Retina (tissue), 1 donor: ENCODE data around the gene TSKU.
"Not testable (repeated sequence)": the region's sequence is repeated elsewhere in the genome, so short reads cannot be mapped to it uniquely, and the experiment has no call there.

Source experiments
- DNase-seq: peaks from one replicate; pipeline ENCODE4 v3.0.0-alpha.2; 2016

The TSKU gene

DNA sequence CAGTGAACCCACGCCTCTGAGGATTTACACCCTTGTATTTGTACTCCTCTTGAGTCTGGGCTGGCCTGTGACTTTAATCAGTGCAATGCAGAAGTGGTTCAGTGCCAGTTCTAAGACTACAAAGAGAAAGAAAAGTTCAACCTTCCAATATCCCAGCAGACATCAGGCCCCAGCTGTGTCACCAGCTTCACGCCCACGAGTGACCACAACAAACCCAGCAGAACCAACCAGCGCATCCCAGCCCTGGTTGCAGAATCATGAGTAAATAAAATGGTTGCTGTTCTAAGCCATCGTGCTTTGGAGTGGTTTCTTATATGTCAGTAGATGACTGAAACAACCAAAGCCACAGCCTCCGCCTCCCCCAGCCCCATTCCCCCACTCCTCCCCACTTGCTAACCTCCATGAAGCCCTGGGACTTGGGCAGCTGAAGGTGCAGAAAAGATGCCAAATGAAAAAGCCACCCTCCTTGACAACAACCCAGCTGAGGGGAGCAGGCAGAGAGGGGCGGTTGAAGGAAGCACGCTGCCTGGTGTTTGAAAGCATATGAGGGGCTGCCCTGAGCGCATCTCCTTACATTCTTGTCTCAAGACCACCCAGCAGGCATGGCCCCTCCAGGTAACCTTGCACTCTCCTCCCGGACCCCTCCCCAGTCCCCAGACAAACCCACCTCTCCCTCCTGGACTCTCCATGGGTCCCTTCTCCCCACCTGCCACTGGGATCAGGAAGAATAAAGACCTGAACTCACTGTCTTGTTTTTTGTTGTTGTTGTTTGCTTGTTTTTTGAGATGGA is 20.9 kb downstream of the TSKU start:
- DNase-seq = no peak

DNA sequence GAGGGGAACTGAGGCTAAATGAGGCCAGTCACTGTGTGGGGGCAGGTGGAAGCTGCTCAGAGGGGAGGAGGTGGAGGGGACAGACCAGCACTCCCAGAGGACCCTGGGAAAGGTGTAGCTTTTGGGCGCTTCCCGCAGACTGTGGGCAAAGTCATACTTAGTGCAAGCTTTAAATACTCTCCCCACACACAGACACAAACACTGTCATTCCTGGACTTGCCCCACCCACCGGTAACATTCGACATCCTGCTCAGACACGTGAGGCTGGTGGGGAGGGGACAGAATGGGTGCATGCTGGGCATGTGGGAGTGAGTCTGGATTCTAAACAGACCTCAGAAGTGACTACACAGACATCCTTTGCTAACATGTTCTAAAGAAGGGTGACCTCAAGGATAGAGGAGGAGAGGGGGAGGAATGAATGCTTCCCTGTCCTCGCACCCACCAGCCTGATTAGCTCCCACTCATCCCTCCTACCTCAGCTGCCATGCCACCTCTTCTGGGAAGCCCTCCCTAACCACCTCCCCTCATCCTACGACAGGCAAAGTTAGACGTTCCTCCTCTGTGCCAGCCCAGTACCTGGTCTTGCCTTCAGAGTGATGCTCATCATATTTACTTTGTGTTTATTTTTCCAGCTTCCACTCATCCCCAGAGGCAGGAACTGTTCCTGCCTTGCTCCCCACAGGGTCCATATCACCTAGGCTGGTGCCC is 22.2 kb downstream of the TSKU start:
- DNase-seq = no peak

DNA sequence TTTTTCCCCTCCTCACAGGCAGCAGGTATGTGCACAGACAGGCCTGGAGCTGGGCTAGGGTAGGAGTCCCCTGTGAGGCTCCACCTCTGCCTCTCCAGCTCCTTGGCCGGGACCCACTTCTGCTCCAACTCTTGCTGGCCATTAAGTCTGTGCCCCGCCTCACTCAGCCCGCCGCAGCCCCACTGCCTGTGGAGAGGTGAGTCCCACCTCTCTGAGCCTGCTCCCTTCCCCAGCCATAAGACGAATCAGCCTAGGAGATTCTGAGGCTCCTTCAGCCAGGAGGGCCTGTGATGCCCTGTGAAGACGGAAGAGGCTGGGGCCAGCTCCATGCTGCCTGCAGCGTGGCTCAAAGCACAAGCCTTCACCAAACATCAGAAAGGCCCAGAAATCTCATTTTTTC is 23.0 kb downstream of the TSKU start:
- no peak for DNase-seq

DNA sequence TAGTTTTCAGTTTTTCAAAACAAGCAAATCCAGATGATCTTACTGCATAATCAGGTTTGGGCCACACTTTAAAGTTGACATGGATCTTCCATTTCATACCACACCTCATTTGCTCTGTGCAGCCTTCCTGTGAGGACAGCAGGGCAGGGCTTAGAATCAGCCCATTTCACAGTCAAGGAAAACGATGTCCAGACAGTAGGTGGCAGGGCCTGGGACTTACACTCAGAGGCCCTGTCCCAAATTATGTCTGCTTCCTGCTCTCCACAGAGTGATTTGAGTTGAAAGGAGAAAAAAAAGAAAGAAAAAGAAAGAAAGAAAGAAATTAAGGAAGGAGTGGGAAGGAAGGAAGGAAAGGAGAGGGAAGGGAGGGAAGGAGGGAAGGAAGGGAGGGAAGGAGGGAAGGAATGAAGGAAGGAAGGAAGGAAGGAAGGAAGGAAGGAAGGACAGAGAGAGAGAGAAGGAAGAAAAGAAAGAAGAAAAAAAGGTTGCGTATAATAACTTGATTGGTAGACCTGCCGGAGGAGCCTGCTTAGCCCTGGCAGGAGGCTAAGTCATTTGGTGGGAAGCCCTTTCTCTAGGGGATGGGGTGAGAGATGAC is 23.6 kb downstream of the TSKU start:
- no peak for DNase-seq

DNA sequence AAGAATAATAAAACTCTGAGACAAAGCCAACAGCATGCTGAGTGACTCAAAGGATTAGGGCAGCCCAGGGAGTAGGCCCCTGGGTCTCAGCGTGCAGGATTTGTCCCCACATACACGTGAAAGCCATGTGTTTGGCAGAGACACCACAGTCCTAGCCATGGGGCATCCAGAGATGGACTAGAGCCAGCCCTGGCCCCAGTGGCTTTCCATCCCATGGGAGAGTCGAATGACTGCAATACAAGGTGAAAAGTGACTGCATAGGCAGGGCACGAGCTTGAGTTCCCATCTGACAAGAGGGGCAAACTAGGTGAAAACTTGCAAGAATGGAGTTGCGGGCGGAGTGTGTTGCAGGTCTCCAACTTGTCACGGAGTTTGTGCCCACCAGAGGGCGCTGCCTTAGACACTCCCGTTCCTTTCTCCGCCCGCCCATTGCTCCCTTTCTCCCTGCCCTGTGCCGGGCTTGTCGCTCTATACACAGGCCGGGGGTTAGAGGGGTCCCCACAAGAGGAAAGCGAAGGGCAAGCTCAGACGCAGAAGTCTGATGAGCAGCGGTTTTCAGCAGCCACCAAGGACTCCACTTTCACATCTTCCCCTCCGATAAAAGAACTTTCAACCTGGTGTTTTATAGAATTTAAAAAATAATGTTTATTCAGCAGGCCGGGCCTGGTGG is 24.2 kb downstream of the TSKU start:
- DNase-seq = peak; percentile 88

DNA sequence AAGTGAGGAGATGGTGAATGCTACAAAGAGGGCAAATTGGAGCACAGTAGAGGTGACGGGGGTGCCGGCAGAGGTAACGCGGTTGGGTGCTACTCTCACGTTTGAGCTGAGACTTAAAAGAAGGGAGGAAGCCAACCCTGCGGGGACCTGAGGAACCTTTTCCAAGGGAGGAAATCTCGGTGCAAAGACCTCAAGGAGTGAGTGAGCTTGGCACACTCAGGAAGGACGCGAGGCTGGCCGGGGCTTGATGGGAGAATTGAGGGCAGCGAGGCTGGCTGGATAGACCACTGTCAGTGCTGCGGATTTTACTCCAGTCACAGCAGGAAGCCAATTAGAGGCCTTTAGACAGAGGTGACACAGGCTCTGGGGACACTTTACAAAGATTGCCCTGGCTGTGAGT is 25.0 kb downstream of the TSKU start:
- DNase-seq = peak; percentile 57

DNA sequence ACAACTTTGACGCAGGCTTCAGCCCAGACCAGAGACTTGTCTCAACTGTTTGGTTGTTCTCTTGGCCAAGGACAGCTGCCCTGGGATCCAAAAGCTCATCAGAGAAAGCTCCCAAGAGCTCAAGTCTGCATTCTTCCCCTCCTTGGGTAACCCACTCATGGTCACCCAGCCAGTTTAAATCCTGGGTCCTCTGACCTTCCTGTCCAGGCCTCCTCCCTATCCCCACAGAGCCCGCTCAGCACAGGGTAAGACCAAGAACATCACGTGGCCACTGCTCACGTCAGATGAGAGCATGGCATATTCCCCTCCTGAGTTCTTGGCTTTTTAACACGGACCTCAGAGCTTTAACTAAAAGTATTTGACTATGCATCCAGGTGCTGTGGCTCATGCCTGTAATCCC is 25.8 kb downstream of the TSKU start:
- no peak for DNase-seq

DNA sequence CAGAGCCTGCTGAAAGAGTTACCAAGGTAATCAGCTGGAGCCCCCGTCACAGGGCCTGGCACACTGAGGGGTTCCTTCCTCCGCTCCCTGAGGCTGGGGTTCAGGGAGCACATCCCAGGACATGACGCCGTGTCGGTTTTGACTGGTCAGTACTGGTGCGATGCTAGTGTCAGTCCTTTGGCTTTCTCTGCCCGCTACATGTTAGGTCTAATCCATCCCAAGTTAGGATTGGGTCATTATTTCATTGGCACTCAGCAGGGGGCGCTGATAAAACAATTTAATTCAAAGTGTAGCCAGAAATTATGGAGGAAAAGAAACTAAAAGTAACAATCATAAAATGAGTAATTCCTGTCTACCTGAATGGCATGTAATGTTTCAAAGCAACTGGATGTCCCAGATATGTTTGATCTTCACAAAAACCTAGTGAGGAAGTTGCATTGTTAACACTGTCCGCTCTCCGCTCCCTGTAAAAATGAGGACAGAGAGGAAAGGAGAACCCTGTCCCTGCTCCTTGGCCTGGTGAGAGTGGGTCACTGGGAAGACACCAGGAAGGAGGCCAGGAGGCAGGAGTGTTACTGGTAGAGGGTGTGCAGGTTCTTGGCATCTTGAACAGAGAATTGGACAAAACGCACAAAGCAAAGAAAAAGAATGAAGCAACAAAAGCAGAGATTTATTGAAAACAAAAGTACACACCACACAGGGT is 27.1 kb downstream of the TSKU start:
- no peak for DNase-seq

DNA sequence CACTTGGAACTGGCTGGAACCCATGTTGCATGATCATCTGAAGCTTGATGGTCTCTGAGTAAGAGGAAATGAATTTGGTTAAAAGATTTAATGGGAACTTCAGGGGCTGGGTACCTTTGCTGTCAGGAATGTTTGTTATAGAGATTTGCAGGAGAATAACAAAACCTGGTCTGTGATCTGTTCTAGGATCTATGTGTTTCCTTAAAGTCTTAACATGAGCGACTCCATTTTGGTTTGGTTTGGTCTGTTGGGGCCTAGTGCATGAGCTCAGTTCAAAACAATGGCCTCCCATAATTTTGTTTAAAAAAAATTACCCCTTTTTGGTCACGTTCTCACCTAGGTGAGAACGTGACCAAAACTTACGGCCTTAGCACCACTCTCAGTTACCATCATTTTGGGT is 28.1 kb downstream of the TSKU start:
- no peak for DNase-seq

DNA sequence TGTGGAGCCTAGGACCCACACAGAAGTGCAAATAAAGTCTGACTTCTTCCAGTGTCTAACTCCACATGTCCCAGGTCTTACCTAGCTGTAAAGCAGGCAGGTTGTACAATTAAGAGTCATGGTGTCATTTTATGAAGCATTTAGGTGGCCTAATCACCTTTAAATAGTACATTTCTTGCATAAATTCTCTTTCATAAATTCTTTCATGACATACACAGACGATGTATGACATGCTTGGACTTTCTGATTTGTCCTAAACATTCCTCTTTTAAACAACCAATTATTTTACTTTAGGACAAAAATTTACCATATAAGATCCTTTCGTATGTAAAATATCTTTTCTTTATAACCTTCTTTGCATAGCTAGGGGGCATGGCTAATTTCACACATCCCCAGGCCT is 31.3 kb downstream of the TSKU start:
- no peak for DNase-seq

DNA sequence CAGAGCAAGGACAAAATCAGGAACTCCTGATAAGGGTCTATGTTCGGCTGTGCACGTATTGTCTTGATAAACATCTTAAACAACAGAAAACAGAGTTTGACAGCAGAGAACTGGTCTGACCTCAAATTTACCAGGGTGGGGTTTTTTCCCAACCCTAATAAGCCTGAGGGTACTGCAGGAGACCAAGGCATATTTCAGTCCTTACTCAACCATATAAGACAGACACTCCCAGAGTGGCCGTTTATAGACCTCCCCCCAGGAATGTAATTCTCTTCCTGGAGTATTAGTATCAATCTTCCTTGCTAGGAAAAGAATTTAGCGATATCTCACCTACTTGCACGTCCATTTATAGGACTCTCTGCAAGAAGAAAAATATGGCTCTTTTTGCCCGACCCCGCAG is 32.5 kb downstream of the TSKU start:
- not testable (repeated sequence) for DNase-seq

DNA sequence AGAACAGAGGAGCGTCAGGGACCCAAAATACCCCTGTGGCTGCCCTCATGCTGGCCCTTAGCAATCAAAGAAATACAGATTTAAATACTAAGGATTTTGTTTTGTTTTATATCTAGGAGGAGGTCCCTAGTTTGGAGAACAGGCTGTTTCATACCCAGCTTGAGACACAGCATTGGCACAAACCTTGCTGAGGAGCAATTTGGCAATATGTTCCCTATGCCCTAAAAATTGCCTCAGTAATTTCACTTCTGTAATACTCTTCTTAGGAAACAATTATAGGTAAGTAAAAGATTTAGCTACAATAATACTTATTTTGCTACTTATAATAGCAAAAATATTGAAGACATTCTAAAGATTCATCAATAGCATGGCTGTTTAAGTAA is 37.0 kb downstream of the TSKU start:
- no peak for DNase-seq

DNA sequence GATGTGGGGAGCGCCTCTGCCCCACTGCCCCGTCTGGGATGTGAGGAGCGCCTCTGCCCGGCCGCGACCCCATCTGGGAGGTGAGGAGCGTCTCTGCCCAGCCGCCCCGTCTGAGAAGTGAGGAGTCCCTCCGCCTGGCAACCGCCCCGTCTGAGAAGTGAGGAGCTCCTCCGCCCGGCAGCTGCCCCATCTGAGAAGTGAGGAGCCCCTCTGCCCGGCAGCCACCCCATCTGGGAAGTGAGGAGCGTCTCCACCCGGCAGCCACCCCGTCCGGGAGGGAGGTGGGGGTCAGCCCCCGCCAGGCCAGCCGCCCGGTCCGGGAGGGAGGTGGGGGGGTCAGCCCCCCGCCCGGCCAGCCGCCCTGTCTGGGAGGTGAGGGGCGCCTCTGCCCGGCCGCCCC is 38.2 kb downstream of the TSKU start:
- not testable (repeated sequence) for DNase-seq

DNA sequence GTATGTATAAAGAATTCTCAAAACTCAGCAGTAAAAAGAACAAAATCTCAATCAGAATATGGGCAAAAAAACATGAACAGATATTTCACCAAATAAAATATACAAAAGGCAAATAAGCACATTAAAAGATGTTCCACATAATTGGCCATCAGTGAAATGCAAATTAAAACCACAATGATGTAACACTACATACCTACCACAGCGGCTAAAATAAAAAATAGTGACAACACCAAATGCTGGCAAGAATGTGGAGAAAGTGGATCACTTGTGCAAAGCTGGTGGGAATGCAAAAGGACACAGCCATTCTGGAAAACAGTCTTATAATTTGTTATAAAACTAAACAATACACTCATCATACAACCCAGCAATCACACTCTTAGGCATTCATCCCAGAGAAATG is 39.2 kb downstream of the TSKU start:
- DNase-seq = no peak

DNA sequence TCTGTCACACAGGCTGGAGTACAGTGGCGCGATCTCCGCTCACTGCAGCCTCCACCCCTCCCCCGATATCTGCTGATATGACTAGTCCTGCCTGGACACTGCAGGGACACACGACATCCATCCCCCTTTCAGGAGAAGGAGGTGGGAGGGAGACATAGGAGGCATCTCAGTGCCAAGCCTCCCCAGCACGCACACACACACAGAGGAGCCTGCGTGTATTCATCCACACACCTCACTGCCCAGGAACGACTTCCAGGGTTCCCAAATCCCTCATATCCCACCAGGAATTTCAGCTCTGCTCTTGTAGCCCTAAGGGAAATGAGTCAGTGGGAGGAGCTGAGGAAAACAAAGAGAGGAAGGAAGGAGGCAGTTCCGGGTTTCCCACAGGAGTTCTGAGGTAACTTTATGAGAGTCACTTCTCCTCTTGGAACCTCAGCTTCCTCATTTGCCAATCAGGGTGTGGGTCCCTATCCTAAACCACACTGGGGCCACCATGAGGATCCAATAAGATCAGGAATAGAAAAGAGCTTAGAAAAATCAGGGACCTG is 40.4 kb downstream of the TSKU start:
- DNase-seq = no peak

DNA sequence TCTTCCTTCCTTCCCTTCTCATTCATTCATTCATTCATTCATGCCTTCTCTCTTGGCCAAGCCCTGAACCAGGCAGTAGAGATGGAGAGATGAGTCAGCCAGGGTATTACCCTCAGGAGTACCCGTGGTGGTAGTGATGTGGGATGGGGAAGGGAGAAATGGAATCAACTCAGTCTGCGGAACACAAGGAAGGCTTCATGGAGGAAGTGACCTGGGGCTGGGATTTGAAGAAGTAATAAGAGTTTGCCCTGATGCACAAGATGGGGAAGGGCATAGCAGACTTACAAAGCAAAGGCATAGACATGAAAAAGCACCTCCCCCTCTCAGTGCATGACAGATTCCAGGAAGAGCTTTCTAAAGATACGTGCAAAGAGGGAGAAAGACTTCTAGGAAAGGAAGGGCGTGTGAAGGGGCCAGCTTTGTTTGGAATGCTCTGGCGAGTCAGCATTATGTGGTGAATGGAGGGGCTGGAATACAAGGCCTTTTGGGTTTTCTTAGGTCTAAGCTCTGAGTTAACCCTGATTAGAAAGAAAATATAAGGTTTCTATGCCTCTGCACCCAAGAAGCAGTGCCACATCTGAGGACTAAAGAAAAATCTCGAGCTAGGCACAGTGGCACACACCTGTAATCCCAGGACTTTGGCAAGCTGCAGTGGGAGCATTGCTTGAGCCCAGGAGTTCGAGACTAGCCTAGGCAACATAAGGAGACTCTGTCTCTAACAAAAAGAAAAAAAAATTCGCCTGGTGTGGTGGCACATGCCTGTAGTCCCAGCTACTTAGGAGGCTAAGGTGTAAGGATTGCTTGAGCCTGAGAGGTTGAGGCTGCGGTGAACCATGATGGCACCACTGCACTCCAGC is 41.2 kb downstream of the TSKU start:
- DNase-seq = no peak

DNA sequence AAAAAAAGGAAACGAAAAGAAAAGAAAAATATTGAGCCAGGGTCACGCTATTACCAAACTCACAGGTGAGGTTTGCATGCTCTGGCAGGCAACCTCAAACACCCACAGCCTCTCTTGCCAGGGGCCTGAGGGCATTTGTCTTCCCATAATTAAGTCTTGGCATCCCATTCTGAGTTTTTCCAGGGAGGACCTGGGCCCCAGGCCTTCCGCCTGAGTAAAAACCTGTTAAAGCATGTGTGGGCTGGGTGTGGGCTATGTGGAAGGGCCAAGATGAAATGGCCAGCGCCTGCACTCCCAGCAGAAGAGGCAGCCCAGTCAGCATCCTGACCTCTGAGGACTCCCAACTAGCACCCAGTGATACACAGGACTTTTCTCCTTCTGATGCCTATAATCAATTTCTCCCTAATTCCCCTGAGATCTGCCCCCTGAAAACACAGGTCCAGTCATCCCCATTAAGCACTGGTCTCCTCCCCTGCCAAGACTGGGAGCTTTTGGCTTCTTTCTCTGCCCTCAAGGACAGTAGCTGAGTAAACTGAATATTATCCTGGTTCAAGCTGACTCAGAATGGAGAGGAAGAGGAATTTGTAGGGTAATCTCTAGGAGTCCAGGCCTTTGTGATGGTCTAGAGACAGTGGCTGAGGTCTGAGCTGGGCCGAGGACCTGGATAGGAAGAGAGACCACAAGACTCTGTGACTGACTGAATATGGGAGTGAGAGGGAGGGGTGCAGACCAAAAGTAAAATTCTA is 42.0 kb downstream of the TSKU start:
- DNase-seq = no peak

DNA sequence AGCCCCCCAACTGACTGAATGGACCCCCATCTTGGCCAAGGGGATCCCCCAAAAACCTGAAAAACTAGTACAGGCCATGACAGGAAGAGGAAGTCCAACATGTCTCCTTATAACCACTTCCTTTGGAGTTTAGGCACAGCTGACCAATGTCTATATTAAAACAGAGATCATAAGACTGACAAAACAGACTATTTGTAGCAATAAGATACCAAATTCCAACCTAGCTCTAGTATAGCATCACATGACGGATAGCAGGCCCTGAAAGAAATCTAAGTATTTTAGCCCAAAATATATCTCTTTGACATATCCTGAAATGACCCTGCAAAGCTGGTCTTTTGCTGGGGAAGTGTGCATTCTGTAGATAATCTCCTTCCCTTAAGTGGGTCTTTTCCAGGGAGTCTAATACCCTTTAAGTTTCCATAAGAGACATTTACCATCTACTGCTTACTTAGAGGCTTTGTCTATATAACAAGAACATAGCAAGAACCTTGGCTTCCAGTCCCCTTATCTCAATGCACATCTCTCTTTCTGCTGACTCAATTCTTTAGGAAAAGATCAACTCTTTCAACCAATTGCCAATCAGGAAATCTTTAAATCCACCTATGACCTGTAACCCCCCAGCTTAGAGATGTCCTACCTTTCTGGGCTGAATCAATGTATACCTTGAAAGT is 42.7 kb downstream of the TSKU start:
- DNase-seq = no peak

DNA sequence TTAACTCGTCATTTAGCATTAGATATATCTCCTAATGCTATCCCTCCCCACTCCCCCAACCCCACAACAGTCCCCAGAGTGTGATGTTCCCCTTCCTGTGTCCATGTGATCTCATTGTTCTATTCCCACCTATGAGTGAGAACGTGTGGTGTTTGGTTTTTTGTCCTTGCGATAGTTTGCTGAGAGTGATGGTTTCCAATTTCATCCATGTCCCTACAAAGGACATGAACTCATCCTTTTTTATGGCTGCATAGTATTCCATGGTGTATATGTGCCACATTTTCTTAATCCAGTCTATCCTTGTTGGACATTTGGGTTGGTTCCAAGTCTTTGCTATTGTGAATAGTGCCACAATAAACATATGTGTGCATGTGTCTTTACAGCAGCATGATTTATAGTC is 43.4 kb downstream of the TSKU start:
- DNase-seq = not testable (repeated sequence)

DNA sequence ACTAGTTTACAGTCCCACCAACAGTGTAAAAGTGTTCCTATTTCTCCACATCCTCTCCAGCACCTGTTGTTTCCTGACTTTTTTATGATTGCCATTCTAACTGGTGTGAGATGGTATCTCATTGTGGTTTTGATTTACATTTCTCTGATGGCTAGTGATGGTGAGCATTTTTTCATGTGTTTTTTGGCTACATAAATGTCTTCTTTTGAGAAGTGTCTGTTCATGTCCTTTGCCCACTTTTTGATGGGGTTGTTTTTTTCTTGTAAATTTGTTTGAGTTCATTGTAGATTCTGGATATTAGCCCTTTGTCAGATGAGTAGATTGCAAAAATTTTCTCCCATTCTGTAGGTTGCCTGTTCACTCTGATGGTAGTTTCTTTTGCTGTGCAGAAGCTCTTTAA is 43.8 kb downstream of the TSKU start:
- not testable (repeated sequence) for DNase-seq
